Astrocyte (in vitro differentiated cells and primary cell): ENCODE results near the gene TMEM238. TPM values are rescaled to one million over a fixed set of nuclear protein-coding genes. Genes with fewer than 3 reads are reported as not detected.

ENCODE experiments used
- DNase-seq: peaks from one replicate; pipeline ENCODE4 v3.0.0-alpha.2; 2010; ENCODE audit warnings: low read depth
- FAIRE-seq: peaks from 2 replicates; lab custom pipeline; 2011; peaks lifted over from hg19 to GRCh38; lab: Jason Lieb, UNC
- H2AFZ ChIP-seq: 2 replicates; pipeline ENCODE4 v1.6.0; 2012; ENCODE audit warnings: low read depth, low read length, inconsistent platforms
- H3K27ac ChIP-seq: 2 replicates; pipeline ENCODE4 v1.5.1; 2011; ENCODE audit warnings: low read depth, low read length, inconsistent platforms
- H3K27me3 ChIP-seq: 2 replicates; pipeline ENCODE4 v1.6.0; 2011; ENCODE audit warnings: low read length, inconsistent platforms; ENCODE audit not compliant: insufficient read depth
- H3K36me3 ChIP-seq: 2 replicates; pipeline ENCODE4 v1.5.1; 2011; ENCODE audit warnings: low read length, inconsistent platforms; ENCODE audit not compliant: insufficient read depth
- H3K4me1 ChIP-seq: 2 replicates; pipeline ENCODE4 v1.5.1; 2011; ENCODE audit warnings: low read length, inconsistent platforms; ENCODE audit not compliant: insufficient read depth
- H3K4me2 ChIP-seq: 2 replicates; pipeline ENCODE4 v1.6.0; 2012; ENCODE audit warnings: low read length, inconsistent platforms
- H3K4me3 ChIP-seq: 2 replicates; pipeline ENCODE4 v1.5.1; 2011; ENCODE audit warnings: low read depth, mild to moderate bottlenecking, low read length, inconsistent platforms; ENCODE audit not compliant: insufficient read depth
- H3K79me2 ChIP-seq: 2 replicates; pipeline ENCODE4 v1.6.0; 2012; ENCODE audit warnings: mild to moderate bottlenecking, low read length, inconsistent platforms; ENCODE audit not compliant: insufficient read depth
- H3K9ac ChIP-seq: 2 replicates; pipeline ENCODE4 v1.6.0; 2012; ENCODE audit warnings: mild to moderate bottlenecking, low read length, inconsistent platforms
- H3K9me3 ChIP-seq: 2 replicates; pipeline ENCODE4 v1.5.1; 2012; ENCODE audit warnings: low read depth, mild to moderate bottlenecking, low read length, inconsistent platforms; ENCODE audit not compliant: insufficient read depth
- H4K20me1 ChIP-seq: 2 replicates; pipeline ENCODE4 v1.6.0; 2012; ENCODE audit warnings: low read length, inconsistent platforms; ENCODE audit not compliant: insufficient read depth
- H3K27ac Mint-ChIP-seq: one replicate; pipeline ENCODE4 v1.8.0; 2021; ENCODE audit warnings: mild to moderate bottlenecking, mixed read lengths; ENCODE audit not compliant: unreplicated experiment
- H3K27me3 Mint-ChIP-seq: one replicate; pipeline ENCODE4 v1.8.0; 2021; ENCODE audit warnings: low read depth, mixed read lengths; ENCODE audit not compliant: unreplicated experiment
- H3K36me3 Mint-ChIP-seq: one replicate; pipeline ENCODE4 v1.8.0; 2021; ENCODE audit warnings: low read depth, mixed read lengths; ENCODE audit not compliant: unreplicated experiment
- H3K4me1 Mint-ChIP-seq: one replicate; pipeline ENCODE4 v1.8.0; 2021; ENCODE audit warnings: low read depth, mixed read lengths; ENCODE audit not compliant: unreplicated experiment
- H3K4me3 Mint-ChIP-seq: one replicate; pipeline ENCODE4 v1.8.0; 2021; ENCODE audit warnings: mild to moderate bottlenecking, moderate library complexity, mixed read lengths; ENCODE audit not compliant: unreplicated experiment
- H3K9me3 Mint-ChIP-seq: one replicate; pipeline ENCODE4 v1.8.0; 2021; ENCODE audit warnings: mild to moderate bottlenecking, mixed read lengths; ENCODE audit not compliant: unreplicated experiment
- CTCF ChIP-seq: IDR thresholded peaks from 2 replicates; pipeline ENCODE4 v1.5.1; 2011; ENCODE audit warnings: low read depth, mild to moderate bottlenecking, inconsistent platforms, low read length, moderate library complexity; ENCODE audit not compliant: insufficient read depth
- EZH2 ChIP-seq: IDR thresholded peaks from 2 replicates; pipeline ENCODE4 v1.6.1; 2012; ENCODE audit warnings: mild to moderate bottlenecking, low read length, inconsistent platforms; ENCODE audit not compliant: insufficient read depth
- total RNA-seq: library from RNA; stranded (reverse); gene quantifications from 2 replicates; pipeline ENCODE4 v1.2.1, GENCODE V29; 2021

The TMEM238 gene
- total RNA-seq, 1 donor from 2014 or later, result 2.1 TPM

GRCh38 chr19:55391702-55392615 is 7.9 kb upstream of the TMEM238 start:
- no peak for TF ChIP-seq EZH2
- no peak for TF ChIP-seq CTCF
- Histone ChIP-seq H3K4me1 (peaks cover 37% of the 10 kb centered on the region), H3K27me3 (no peaks in the 10 kb centered on the region), H3K36me3 (peaks cover 29% of the 10 kb centered on the region), H3K4me2 (no peak overlapping the region), H3K4me3 (no peak overlapping the region), H4K20me1 (peaks cover 64% of the 10 kb centered on the region), H3K9ac (no peak overlapping the region), H2AFZ (no peak overlapping the region), H3K79me2 (peaks cover 37% of the 10 kb centered on the region), H3K9me3 (no peaks in the 10 kb centered on the region), H3K27ac (no peak overlapping the region)
- Mint-ChIP-seq H3K4me1 (peaks cover 42% of the 10 kb centered on the region), H3K9me3 (no peaks in the 10 kb centered on the region), H3K27me3 (no peaks in the 10 kb centered on the region), H3K4me3 (peak overlapping the region; percentile 34), H3K36me3 (peaks cover 22% of the 10 kb centered on the region), H3K27ac (no peak overlapping the region)
- FAIRE-seq (no peak), DNase-seq (no peak)

- H3K27me3 ChIP-seq, result no peaks in the 10 kb centered on the region
- no peak overlapping the region for H3K9ac ChIP-seq
- Mint-ChIP-seq H3K27ac (no peak overlapping the region), H3K4me1 (peaks cover 42% of the 10 kb centered on the region), H3K4me3 (peak overlapping the region; percentile 34), H3K36me3 (peaks cover 24% of the 10 kb centered on the region), H3K27me3 (no peaks in the 10 kb centered on the region), H3K9me3 (no peaks in the 10 kb centered on the region)
- DNase-seq, result no peak
- H3K4me1 ChIP-seq, result peaks cover 39% of the 10 kb centered on the region
- no peaks in the 10 kb centered on the region for H3K9me3 ChIP-seq
- H3K4me3 ChIP-seq, result no peak overlapping the region
- no peak overlapping the region for H3K27ac ChIP-seq
- peaks cover 72% of the 10 kb centered on the region for H4K20me1 ChIP-seq
- H3K79me2 ChIP-seq, result peaks cover 44% of the 10 kb centered on the region
- FAIRE-seq, result no peak
- H2AFZ ChIP-seq, result no peak overlapping the region
- peaks cover 30% of the 10 kb centered on the region for H3K36me3 ChIP-seq
- no peak overlapping the region for H3K4me2 ChIP-seq
- TF ChIP-seq EZH2, result no peak
- TF ChIP-seq CTCF, result no peak
Measured at GRCh38 chr19:55391191-55391670, 7.1 kb upstream of the TMEM238 start.

GRCh38 chr19:55390461-55390880 is 6.4 kb upstream of the TMEM238 start:
- Histone ChIP-seq H3K27ac (no peak overlapping the region), H4K20me1 (peaks cover 76% of the 10 kb centered on the region), H3K9ac (no peak overlapping the region), H3K27me3 (no peaks in the 10 kb centered on the region), H3K36me3 (peaks cover 30% of the 10 kb centered on the region), H3K4me2 (peak overlapping the region; percentile 97), H3K79me2 (peaks cover 50% of the 10 kb centered on the region), H3K9me3 (no peaks in the 10 kb centered on the region), H3K4me3 (no peak overlapping the region), H3K4me1 (peaks cover 39% of the 10 kb centered on the region), H2AFZ (no peak overlapping the region)
- H3K27me3 Mint-ChIP-seq, result no peaks in the 10 kb centered on the region
- H3K27ac Mint-ChIP-seq, result peak overlapping the region; percentile 51
- peaks cover 24% of the 10 kb centered on the region for H3K36me3 Mint-ChIP-seq
- peaks cover 42% of the 10 kb centered on the region for H3K4me1 Mint-ChIP-seq
- H3K4me3 Mint-ChIP-seq, result peak overlapping the region; percentile 58
- no peaks in the 10 kb centered on the region for H3K9me3 Mint-ChIP-seq
- TF ChIP-seq EZH2 (no peak), CTCF (no peak)
- DNase-seq, result no peak
- no peak for FAIRE-seq
